ENCODE measurements around the gene SORT1. TPM values are rescaled to one million over a fixed set of nuclear protein-coding genes. Genes with fewer than 3 reads are reported as not detected.
"Not testable (repeated sequence)": the region's sequence is repeated elsewhere in the genome, so short reads cannot be mapped to it uniquely, and the experiment has no call there.

Gene SORT1
- 6.2 and 7.7 TPM in 2 replicates for total RNA-seq

DNA sequence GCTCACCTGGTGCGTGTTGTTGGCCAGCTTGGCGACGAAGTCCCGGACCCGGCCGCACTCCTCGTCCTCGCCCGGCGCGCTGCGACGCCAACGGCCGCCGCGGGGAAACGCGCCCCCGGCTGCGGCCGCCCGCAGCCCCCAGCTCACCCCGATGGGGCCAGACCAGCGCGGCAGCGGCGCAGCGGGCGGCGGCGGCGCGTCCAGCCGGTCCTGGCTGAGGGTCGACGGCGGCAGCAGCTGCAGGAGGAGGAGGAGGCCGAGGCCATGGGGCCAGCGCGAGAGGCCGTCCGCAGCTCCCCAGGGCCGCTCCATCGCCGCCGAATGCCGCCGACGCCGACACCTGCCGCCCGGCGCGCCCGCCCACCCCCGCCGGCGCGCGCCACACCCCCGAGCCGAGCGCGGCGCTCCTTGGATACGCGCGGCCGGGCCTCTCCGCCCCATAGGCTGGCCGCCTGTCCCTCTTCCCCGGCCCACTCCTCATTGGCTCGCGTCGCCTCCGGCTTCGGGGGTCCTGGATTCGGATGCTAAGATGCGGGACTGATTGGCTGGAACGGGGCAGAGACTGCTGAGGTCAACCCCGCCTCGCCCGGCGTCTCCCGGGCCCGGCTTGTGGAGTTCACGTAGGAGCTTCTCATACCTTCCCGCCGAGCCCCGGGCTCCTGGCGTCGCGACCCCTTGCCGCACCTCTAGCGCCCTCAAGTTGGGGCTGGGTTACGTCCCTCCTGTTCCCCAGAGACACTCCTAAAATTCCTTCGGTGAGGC lies at the start of gene SORT1:
Gene SORT1 (minus strand): TSS at position 338 of the 762 bp plus-strand sequence. CDS start 26 bp downstream, at position 312.
- intact Hi-C loops (cut with micrococcal nuclease), result loop anchor here (2.0 to 5.0 kb wide), 3 partner anchors 23 to 305 kb away; partner anchors contain the start of gene TMEM167B

DNA sequence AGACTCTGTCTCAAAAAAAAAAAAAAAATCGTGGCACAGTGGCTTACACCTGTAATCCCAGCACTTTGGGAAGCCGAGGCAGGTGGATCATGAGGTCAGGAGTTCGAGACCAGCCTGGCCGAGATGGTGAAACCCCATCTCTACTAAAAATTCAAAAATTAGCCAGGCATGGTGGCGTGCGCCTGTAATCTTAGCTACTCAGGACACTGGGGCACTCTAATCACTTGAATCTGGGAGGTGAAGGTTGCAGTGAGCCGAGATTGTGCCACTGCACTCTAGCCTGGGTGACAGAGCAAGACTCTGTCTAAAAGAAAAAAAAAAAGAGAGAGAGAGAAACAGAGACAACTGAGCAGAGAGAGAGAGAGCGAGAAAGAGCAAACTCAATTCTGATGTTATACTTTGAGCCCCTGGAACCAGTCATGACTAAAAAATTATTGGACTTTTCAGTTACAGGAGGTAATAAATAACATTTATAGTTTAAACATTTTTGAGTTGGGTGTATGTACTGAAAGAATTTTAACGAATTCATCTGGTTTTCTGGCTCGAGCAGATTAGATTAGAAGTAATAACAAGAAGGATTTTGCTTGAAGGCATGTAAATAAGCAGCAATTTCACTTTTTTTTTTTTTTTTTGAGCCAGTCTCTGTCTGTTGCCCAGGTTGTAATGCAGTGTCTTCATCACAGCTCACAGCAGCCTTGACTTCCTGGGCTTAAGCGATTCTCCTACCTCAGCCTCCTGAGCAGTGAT lies 48.4 kb upstream of the SORT1 start:
- intact Hi-C loops (cut with micrococcal nuclease), result not testable (repeated sequence)

DNA sequence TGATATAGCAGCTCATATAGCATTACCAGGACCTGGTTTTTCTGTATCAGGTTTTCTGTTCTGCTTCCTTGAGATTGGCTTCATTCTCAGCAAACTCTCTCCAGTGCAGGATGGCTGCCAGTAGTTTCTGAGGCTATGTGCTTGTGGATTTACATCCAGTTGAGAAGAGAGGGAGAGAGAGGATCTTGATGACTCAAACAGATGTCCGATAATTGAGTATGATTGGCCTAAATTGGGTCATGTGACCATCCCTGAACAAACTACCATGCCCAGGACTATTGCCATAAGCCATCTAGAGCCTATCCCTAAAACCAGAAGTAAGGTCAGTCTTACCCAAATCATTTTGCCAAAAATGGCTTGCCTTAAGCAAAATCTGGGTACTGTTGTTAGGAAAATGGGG lies 46.6 kb upstream of the SORT1 start:
- intact Hi-C loops (cut with micrococcal nuclease), result no loop called here

DNA sequence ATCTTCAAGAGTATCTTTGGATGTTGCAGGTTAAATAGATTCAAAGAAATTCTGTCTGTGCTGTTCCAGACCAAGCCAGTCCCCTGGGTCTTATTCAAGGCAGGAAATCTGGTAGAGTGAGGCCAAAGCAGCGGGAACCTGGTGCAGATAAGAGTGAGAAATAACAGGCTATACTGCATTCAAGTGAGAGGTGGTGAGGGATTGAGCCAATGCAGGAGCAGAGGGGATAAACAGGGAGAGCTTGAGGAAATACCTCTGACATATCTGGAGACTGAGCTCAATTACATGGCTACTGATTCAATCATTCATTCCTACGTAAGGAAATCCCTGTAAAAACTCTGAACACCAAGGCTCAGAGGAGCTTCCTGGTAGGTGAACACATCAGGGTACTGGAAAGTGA lies 45.8 kb upstream of the SORT1 start:
- intact Hi-C loops (cut with micrococcal nuclease), result no loop called here

DNA sequence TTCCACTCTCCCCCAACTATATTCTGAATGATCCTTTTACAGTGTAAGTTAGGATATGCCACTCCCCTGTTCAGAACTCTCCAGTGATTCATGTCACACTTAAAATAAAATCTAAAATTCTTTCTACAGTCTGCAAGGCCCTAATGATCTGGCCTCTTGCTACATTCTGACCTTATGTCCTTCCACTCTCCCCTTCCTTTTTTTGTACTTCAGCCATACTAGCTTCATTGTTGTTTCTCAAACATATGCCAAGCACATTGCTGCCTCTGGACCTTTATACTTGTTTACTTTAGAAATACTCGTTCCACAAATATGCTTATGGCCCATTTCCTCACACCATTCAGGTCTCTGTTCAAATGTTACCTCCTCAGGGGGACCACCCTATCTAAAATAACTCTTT lies 43.4 kb upstream of the SORT1 start:
- intact Hi-C loops (cut with micrococcal nuclease), result no loop called here

DNA sequence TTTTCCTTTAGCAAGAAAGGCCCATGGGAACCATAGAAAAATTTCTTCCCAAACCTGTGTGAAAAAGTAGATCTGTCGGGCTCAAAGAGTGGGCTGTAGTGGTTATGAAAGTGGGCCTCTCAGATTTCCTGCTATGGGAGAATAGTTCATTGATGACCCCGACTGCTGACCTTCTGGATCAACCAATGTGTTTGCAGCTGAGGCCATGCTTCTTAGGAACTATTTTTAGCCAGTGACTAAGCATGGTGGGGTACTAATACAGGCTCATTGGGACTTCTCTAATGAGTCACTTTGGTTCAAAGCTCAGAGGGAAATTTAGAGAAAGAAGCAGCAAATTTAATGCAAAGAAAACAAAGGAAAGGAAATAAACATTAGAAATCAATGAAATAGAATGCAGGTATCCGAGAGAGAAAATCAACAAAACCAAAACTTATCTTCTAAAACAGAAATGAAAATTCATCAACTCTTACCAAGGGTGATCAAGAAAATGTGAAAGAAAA lies 41.1 kb upstream of the SORT1 start:
- intact Hi-C loops (cut with micrococcal nuclease), result no loop called here

DNA sequence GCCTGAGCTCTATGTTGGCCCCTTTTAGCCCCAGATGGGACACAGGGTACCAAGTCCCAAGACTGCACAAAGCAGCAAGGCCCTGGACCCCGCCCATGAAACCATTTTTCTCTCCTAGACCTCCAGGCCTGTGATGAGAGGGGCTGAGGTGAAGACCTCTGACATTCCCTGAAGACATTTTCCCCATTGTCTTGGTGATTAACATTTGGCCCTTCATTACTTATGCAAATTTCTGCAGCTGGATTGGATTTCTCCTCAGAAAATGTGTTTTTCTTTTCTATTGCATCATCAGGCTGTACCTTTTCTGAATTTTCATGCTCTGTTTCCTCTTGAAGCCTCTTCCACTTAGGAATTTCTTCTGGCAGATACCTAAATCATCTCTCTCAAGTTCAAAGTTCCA lies 36.8 kb upstream of the SORT1 start:
- intact Hi-C loops (cut with micrococcal nuclease), result no loop called here

DNA sequence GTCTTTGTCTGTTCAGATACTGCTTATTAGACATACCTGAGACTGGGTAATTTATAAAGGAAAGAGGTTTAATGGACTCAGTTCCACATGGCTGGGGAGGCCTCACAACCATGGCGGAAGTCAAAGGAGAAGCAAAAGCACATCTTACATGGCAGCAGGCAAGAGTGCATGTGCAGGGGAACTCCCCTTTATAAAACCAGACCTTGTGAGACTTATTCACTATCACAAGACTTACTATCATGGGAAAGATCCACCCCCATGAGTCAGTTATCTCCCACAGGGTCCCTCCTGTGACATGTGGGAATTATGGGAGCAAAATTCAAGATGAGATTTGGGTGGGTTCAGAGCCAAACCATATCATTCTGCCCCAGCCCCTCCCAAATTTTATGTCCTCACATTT lies 35.6 kb upstream of the SORT1 start:
- intact Hi-C loops (cut with micrococcal nuclease), result no loop called here

DNA sequence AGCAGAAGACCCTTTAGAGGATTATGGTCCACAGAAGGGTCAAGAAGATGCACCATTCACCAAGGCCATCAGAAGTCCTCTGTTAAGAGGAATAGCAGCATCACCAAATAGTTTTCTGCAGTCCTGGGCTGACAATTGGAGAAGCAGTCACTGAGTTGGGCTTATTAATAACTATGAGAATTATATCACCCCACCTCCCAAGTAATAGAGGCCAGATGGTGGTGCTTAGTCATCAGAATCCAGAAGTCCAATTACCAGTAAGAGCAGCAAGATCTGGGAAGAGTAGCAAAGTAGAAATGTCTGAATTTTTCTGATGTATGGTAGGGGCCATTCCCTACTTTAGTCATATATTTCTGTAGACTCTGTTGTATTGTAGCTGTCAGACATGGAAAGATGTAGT lies 34.6 kb upstream of the SORT1 start:
- intact Hi-C loops (cut with micrococcal nuclease), result no loop called here

DNA sequence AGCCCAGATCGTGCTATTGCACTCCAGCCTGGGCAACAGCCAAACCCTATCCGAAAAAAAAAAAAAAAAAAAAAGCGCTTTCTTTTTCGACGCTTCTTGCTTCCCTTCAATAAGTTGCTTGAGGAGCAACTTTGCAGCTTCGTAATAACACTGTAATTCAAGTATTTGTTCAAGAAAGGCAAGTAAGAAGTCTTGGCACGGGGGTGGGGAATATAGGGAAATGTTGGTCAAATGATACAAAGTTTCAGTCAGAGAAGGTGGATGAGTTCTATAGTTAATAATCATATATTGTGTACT lies 29.4 kb upstream of the SORT1 start:
- intact Hi-C loops (cut with micrococcal nuclease), result loop anchor here (2.0 to 5.0 kb wide), 10 partner anchors 40 to 1712 kb away; partner anchors contain the start of genes KCNA3, KCNC4, LRIF1 and PRPF38B

DNA sequence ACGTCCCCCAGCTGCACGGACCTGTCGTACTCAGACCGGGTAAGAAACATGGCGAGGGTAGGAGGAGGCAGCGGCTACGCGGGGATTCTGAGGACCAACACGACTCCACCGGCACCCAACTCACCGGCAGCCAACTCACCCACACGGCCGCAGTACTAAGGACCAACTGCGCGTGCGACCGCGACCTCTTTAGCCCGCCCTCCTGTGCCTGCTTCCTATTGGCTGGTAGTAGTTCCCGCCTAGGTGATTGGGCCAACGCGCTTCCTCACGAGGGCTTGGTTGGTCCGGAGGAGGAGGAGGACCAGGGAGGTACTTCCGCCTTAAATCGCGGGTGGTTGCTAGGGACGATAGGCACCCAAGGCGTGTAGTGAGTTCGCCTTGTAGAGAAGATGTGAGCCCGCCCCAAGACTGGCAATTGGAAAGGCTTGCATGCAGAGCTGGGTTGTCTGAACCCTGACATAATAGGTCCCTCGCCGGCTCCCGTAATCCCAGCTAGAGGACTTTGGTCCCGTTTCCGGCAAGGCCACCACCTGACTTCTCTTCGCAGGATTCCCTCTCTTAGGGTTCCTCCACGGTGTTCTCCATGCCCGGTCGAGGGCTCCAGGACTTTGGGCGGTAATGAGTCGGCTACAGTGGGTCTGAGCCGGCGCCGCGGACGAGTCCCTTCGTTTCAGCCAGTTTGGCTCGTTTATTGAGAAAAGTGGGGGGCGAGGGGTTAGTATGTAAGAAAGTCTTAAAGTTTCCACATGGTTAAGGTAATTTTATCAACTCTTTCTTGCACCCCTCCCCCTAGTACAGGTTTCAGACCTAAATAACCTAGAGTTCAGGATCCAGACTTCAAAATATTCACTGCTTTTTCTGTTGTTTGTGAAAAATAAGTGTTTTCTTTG lies 28.8 kb upstream of the SORT1 start, which contains the start of gene PSMA5:
Gene PSMA5 (minus strand): TSS at position 168 of the 890 bp plus-strand sequence. CDS start 118 bp downstream, at position 50.
- intact Hi-C loops (cut with micrococcal nuclease), result loop anchor here (1.0 to 5.0 kb wide), 24 partner anchors 41 to 1712 kb away; partner anchors contain the start of genes AMPD2, ATXN7L2, CELSR2 and CYB561D1

- intact Hi-C loops (cut with micrococcal nuclease), result loop anchor here (1.0 to 5.0 kb wide), 26 partner anchors 26 to 1713 kb away; partner anchors contain the start of genes AHCYL1, AMPD2, ATXN7L2 and CELSR2
These were observed 27.9 kb upstream of the SORT1 start for GRCh38 chr1:109425391-109426280.

DNA sequence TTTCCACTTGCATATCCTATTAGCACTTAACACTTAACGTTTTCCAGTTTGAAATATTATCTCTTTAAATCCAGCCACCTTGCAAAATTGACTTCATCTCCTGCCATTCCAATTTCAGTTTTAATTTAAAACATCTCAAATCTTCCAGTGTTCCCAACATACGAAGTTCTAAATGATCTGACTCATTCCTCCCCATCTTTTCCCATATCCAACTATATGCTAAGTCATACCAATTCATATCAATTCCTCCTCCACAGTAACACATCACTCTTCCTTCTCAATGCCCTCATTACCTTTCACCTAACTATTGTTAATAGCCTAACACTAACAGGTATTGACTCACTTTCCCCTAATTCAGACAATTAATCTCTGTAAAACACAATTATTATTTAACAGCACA lies 25.8 kb upstream of the SORT1 start:
- intact Hi-C loops (cut with micrococcal nuclease), result no loop called here

DNA sequence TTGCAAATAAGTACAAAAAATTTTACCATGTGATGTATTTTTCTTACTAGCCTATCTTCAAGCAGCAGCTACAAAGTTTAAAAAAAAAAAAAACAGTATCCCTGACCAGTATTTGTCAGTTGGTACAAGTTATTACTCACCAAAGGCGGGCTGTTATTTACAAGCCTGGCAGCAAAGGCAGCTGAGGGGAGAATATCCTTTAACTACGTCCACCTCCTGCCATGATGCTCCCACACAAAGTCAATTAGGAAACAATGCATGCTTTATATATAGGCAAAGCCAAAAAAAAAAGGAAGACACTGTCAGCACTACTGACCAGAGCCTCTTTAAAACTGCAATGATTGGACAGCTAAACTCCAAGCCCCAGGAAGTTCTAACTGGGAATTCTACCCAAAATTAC lies 14.8 kb upstream of the SORT1 start:
- intact Hi-C loops (cut with micrococcal nuclease), result no loop called here

- intact Hi-C loops (cut with micrococcal nuclease), result no loop called here
These were observed 7.1 kb upstream of the SORT1 start for GRCh38 chr1:109404838-109405237.

DNA sequence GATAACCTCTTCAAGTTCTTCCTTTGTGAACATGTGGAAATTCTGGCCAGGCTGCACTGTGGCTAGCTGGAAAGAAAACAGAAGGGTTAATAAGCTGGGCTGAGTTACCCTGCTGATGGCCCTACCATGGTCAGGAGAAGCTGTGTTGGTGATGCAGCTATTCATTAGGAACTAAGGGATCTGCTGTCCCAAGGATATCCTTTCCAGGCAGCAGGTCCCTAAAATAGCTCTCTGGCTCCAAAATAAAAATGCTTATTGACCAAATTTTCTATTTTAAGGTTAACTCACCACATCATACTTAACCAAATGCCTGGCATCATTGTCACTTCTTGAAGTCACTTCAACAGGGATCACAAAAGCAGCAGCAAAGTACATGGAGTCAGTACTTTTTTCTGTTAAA lies 4.3 kb upstream of the SORT1 start:
- intact Hi-C loops (cut with micrococcal nuclease), result no loop called here

DNA sequence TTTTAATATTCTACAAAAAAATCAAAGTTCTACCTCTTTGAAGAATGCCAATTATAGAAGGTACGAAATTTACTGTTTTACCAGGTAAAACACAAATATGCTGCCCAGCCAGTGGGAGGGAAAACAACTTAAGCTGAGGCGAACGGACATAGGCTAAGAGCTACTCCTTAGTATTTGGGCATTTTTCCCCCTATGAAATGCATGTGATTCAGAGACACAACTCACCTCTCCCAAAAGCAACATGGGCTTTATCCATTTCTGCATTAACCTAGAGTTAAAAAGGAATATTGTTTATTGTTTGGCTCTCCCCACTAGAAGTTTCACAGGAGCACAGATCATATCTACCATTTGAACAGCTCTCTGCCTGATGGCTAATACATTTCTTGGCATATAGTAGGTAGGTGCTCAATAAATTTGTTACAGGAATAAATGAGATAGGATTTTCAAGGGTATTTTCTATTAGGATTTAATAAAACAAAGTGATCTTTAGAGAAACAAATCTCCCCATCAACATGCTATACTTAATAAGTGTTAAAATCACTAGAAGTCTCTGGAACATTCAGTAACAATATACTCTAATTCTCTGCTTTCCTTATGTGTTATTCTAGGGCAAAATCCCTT lies 2.4 kb upstream of the SORT1 start:
- intact Hi-C loops (cut with micrococcal nuclease), result no loop called here

- intact Hi-C loops (cut with micrococcal nuclease), result loop anchor here (1.0 to 5.0 kb wide), 8 partner anchors 26 to 307 kb away; partner anchors contain the start of genes PSRC1 and TMEM167B
These were observed 1.7 kb upstream of the SORT1 start for GRCh38 chr1:109399326-109399957.
